HG03039 (cell line): ENCODE measurements around the gene LRMDA.
"Not testable (repeated sequence)": the region's sequence is repeated elsewhere in the genome, so short reads cannot be mapped to it uniquely, and the experiment has no call there.

Experiments used
- ATAC-seq: cut with Tn5 transposase; IDR thresholded peaks from one replicate; pipeline ENCODE4 v1.9.1; 2021; ENCODE audit warnings: mild to moderate bottlenecking, moderate library complexity; ENCODE audit not compliant: unreplicated experiment

The LRMDA gene

DNA sequence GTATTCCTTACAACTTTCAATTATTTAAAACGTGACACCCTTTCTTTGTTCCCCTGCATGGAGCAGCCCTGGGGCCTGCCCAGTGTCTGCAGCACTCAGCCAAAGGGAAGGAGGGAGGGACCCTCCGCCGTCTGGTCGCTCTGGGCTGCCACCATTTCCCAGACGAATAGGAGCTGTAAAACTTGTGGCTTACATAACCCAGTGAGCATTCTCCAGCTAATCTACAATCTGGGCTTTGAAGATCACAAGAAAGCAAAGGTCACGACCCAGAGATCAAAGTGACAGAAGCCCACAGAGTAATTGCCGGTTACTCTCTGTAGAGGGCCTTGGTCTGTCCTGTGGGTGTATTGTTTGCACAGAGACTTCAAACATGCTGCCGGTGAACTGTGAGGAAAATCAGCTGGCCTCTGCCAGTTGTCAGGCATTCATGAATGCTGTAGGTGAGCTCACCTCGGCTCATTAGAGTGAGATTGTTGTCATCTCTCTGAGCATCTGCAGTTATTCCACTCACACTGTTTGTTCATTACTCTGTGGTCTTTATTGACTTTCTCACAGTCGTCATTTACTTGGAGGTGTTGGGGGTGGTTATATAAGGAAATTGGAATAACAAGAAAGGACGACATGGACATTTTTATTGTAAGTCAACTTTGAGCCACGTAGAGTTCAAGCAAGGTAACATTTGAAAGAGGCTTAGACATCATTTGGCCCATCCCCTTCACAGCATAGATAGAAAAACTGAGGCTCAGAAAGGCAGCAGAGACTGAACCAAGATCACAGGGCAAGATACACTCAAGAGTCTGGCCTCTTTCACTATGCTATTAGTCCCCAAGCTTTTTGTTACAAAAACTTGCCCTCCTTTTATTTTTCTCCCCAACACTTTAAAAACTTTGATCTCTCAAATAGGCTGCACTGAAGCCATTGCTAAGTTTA, 619.8 kb downstream of the LRMDA start:
- ATAC-seq = no peak

DNA sequence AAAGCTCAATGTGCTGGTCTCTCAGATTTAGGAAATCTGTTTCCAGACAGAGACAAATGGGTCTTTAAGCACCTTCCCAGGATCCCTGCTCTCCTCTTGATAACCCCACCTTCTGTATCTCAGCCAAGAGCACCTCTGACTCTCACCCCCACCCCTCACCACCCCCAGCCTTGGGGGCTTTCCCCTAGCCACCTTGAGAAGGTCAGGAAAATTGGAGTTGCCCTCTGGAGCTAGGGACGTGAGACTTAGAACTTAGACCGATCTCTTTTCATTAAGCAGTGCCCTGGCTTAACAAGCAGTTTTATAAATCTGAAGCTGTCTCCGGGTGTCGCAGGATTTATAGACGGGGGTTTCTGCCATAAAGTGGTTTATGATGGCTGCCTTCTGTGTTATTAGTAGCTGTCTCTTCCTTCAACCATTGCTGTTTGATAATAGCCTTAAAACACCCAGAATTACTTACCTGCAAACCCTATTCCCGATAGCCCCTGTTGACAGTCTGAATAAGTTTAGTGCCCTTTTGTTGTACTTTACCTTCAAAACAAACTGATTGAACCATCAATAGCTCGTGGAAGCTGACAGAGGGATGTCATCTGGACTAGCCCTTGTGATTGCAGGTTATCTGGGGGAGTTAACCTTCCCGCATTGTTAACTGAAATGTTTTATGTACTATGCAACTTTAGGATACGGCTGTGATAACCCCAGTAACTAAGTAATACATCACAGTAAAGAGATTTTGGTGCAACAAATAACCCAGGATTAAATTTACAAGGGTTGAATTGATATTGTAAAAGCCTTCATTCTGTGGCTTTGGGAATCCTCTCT, 621.5 kb downstream of the LRMDA start:
- ATAC-seq = no peak

DNA sequence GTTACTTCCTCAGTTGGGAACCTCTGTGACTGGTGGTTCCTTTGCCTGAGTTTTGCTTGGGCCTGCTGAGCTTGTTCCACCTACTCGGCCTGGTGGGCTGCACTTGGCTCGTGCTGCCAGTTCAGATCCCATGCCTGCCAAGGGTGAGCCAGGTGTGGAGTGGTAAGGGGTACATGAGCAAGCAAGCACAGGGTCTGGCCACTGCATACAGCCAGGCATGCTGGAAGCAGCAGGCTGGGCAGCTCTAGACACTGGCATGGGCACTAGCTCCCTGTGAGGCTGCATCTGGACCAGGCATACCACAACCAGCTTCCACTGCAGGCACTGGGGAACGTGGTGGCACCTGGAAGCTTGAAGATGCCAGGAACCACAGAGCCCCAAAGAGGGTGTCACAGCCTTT, 624.0 kb downstream of the LRMDA start:
- no peak for ATAC-seq

DNA sequence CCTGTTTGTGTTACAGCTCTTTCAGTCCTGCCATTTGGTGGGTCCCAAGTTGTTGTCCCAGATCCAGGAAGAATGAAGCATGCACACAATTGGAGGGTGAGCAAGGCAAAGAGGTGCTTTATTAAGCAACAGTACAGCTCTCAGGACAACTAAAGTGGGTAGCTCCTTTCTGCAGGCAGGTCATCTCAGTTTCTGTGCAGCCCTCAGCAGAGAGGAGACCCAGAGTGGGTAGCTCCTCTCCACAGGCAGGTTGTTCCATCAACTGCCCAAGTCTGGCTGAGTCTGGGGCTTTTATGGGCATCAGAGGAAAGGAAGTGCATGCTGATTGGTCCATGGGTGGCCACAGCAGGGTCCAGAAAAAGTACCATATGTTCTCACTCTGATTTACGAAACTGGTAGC, 624.5 kb downstream of the LRMDA start:
- ATAC-seq = no peak

DNA sequence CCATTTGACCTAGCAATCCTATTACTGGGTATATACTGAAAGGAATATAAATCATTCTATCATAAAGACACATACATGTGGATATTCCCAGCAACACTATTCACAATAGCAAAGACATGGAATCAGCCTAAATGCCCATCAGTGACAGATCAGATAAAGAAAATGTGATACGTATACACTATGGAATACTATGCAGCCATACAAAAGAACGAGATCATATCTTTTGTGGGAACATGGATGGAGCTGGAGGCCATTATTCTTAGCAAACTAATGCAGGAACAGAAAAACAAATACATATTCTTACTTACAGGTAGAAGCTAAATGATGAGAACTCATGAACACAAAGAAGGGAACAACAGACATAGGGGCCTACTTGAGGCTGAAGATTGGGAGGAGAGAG, 629.6 kb downstream of the LRMDA start:
- ATAC-seq = not testable (repeated sequence)

DNA sequence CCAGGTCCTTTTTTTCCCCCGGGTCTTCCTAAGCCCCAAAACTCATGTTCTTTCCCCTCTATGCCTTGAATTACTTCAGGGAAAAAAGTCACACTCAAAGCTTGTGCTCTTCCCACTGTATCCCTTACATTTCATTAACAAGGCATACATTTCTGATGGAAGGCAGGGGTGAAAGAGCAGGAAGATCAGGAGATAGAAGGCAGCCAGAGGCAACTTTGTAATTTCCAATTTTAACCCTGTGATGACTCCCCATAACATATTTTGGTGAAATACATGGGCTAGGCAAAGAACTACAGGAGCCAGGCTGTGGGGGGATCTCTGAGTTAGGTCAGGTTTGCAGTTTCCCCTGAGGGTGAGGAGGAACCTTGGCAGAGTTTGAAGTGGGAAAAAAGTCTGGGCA, 635.0 kb downstream of the LRMDA start:
- ATAC-seq = no peak

DNA sequence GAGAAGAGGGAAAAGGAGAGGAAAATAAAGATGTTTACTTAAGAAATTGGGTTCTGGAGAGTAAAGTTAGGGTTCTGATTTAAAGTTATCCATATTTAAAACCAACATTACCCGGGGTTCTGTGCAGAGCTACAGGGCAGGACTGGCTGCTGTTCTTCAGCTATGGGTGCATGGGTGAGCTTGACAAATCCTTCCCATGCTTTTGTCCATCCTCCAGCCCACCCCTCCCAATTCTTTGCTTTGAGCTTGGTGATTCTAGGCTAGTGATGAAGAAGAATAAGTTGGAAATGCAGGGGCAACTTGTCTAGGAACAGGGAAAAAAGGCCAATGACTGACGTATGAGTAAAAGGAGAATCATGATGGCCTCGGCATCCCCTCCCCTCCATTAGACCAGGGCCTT, 636.0 kb downstream of the LRMDA start:
- ATAC-seq = no peak

DNA sequence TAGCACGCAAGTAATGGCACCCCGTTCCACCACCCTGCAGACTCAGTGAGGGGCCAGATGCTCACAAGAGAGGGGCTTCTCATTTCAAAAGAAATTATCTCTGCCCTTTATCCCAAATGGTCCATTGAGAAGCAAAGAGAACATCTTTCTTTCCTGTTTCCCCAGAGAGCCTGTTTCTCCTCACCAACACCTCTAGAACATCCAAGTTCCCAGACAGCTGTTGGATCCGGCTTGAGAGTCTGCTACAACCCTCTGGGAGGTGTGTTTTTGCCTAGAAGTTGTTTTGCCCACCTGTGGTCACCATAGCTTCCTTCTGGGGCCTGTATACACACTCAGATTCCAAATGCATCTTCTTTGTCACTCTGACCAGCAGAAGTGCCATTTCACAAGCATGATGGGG, 637.4 kb downstream of the LRMDA start:
- no peak for ATAC-seq

DNA sequence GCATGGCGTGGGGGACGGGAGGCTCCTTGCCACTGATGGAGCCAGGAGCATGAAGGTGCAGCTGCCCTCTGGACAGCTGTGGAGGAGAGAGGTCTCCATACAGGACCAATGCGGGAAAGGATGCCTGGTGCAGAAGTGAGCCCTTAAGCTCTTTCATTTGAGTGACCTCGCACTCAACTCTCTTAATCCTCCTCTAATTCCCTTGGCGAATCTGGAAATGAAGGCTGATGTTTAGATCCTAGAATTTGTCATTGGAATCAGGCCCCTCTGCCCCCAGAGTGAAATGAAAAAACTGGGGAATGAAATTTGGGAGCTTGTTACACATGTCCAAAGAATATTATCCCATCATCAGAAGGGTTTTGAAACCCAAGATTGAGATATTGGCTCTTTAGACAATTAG, 639.5 kb downstream of the LRMDA start:
- no peak for ATAC-seq

DNA sequence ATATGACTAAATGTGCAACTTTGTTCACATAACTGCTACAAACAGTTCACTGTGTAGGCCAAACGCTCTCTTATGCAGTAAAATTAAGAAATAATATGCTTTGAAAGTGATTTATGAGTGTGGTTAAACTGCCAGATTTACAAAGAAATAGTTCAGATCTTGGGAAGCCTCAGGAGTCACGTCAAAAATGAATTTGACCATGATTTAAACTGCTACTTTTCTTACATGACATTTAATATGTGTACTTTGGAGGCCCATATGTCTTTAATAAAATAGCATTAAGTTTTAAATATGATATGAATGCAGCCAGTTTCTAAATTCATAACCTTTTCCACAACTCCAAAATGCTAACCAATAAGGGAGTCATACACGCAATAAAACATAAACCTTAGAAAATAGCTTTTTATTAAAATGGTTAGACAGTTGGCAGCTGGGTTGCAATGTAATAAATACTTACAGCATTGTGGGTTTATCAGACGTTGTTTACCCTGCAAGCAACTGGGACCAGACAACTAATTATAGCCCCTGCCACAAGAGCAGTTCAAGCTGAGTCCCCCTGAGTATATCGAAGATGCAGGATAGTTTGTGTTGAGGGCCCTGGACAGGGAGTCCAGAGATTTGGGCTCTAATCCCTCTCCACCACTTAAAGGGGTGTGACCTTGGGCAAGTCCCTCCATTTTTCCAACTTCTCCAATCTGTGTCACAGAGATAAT, 640.4 kb downstream of the LRMDA start:
- ATAC-seq = no peak

DNA sequence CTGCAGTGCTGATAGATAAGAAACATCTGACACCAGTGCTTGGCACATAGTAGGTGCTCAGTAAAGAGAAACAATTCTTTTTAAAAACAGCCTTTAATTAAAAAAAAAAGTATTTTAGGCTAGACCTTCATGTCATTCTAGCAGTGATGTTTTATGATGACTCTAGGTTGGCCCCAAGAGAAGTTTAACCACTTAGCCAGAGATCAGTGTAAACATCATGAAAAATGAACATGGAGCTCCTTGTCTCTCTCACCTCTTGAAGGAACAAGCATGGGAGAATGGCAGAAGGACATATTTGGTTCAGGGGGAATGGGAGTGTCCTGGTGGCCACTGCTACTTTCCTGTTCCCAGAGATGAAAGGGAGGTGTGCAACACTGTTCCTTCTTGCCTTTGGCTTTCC, 641.0 kb downstream of the LRMDA start:
- ATAC-seq = no peak

DNA sequence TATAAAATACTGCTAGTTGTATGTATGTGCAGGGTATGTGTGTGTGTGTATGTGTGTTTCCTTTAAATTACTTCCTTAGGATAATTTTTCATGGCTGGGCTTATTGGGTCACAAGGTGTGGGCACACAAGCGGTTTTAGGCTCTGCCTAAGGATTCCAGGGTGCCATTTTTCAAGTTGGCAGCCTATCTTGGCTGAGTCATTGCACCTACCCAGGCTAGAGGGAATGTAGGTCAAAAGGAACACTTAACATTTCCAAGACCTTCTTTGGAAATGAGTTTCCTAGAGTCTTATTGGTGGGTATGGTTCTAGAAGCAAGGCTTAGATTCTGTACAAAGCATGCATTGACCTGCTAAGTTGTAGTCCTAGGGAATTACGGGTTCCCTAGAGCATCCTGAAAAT, 642.1 kb downstream of the LRMDA start:
- no peak for ATAC-seq

DNA sequence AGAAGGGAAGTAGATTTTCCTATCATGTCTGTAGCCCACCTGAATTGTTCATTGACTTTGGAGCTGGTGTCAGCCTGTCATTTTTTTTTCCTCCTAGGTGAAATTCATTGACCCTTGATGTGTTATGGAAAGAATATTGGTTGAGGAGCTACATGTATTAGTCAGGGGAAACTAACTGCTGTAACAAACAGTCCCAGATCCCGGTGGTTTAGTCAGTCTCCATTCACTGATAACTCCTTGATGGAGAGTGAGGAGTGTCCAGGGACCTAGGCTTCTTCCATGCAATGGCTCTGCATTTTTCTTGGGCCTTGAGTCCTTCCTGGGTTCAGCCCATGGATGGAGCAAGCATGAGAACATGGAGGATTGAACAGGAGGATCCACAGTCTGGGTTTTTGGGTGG, 643.2 kb downstream of the LRMDA start:
- no peak for ATAC-seq

DNA sequence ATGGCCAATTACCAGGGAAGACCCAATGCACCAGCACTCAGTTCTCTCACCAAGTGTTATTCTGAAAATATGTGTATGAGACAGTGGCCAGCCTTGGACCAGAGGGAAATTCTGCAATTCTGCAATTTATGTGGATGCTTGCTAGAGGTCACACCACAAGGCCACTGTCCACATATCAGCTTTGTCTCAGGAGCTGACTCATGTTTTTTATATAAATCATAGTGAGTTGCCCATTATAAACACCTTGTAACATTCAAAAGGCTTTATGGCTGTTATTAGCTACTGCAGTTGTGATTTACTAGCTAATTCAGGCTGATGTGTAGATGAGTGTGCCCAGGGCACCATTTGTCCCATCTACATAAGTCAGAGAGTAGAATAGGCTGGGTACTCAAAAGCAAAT, 649.0 kb downstream of the LRMDA start:
- no peak for ATAC-seq

DNA sequence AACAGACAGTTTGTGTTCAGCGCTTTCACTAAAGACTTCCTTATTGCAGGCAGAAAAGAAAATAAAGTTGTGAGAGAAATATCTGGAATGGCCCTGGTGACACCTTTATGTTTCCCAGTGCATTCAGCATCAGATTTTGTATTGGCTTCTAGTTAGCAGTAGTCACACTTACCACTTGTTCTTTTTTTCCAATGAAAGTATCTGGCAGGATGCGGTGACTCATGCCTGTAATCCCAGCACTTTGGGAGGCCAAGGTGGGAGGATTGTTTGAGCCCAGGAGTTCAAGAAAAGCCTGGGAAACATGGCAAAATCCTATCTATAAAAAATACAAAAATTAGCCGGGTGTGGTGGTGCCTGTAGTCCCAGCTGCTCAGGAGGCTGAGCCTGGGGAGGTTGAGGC, 649.6 kb downstream of the LRMDA start:
- ATAC-seq = no peak

DNA sequence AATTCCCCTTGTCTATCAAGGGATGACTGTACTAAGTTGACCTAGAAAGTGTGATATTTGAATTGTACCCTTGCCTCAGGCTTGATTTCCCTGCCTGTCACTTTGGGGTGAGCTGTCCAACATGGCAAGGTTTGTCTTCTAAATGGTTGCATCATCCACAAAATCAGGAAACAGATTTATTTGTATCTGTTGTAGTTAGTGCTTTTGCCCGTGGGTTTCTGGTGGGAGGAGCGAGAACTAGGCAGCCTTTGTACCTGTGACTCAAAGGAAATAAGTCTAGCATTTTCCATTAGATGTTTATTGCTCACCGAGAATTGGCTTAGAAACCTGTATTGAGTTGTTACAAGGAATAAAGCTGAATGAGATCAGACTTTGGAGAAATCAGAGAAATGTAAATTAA, 650.8 kb downstream of the LRMDA start:
- ATAC-seq = no peak

DNA sequence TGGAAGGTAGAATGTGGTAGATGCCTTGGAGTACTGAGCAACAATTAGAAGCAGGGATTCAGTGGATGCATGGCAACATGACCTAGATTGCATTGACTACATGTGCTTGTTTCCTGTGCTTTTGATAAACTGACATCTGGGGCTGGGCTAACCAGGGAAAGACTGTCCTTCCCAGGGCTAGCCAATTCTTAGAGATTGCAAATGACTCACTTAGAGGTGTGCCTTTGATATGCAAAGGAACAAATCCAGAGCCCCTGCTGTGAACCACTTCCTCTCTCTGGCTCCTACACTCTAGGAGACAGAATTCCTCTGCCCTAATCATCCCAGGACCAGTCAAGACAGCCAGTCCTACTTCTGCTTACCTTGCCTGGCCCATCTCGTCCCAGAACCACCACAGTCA, 651.5 kb downstream of the LRMDA start:
- no peak for ATAC-seq

DNA sequence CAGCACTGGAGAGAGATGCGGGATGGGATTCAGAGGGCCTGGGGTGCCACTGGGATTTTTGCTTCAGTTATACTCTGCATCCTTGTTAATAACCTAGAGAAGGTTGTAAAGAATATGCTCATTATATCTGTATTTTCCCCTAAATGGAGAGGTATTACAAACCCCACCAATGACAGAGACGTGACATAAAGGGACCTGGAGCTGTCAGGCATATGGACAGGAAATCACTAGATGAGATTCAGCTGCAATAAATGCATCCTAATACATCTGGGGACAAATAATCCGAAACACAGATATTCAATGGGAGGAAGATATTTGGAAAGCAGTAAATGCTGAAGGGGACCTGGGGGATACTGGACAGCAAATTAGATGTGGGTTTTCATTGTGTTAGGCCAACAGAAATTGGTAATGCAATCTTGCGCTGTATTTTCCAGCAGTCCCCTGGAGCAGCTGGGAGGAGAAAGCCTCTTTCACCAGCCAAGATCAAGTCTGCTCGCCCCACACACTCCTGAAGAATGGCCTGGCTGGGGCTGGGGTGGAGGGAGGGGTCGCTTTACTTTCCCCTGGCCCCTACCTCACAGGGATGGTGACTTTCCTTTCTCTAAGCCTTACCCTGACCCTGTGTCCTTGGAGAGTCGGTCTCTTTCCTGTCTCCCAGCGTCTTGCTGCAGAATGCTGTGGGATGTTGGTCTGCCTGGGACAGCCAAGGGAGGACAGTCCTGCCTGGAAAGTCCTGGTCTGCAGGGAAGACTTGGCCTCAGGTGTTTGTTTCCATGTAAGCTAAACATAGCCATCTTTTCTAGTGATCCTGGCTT, 653.8 kb downstream of the LRMDA start:
- ATAC-seq = no peak

DNA sequence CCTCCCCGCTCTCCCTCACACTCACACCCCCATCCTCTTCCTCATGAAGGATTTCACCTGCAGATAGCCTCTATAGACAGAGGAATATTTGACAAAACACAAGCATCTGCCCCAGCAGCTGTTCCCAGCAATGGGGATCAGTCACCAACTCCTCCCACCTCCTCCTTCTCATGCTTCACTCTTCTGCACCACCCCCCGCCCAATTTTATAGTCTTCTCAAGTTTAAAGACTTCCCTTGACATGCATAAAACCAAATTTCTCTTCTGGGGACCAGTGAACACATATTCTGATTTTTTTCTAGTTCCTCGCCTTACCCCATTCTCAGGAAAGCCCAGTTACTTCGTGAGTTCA, 654.4 kb downstream of the LRMDA start:
- ATAC-seq = no peak

DNA sequence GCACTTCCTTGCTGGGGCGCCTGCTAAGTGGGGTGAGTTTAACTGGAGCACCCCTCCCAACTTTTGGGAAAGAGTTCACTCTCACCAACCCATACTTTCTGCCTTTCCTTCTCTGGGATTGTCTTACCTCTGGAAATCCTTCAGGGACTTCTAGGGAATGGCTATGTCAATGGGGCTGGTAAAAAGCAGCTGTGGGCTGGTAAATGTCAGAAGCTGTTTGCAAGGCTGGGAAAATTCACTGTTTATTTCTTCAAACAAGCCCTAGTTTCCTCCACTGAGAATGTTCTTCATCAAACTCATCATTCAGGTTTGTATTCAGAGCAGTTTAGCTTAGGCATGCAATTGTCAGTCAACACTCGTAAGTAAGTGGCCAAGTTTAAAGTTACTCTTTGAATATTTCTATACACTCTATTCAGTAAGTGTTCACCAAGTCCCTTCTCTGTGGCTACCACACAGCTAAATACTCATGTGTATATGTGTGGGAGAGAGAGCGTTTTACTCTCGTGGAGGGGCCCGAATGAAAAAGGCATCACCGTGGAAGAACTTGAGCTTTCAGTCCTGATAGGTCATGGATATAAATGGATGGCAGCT, 654.8 kb downstream of the LRMDA start:
- no peak for ATAC-seq
